Epithelial cell of esophagus (primary cell): ENCODE measurements around the gene INPPL1.

Experiments
- DNase-seq: peaks from one replicate; pipeline ENCODE4 v3.0.0; 2010; ENCODE audit warnings: low read depth
- H3K4me3 ChIP-seq: 2 replicates; pipeline ENCODE4 v1.5.1; 2011; ENCODE audit warnings: mild to moderate bottlenecking, low read length, control low read depth
- CTCF ChIP-seq: IDR thresholded peaks from 2 replicates; pipeline ENCODE4 v1.5.1; 2011; ENCODE audit warnings: low read depth, mild to moderate bottlenecking, low read length, control low read depth, inconsistent platforms; ENCODE audit not compliant: insufficient read depth; ENCODE audit errors: missing control alignments

Gene INPPL1

DNA sequence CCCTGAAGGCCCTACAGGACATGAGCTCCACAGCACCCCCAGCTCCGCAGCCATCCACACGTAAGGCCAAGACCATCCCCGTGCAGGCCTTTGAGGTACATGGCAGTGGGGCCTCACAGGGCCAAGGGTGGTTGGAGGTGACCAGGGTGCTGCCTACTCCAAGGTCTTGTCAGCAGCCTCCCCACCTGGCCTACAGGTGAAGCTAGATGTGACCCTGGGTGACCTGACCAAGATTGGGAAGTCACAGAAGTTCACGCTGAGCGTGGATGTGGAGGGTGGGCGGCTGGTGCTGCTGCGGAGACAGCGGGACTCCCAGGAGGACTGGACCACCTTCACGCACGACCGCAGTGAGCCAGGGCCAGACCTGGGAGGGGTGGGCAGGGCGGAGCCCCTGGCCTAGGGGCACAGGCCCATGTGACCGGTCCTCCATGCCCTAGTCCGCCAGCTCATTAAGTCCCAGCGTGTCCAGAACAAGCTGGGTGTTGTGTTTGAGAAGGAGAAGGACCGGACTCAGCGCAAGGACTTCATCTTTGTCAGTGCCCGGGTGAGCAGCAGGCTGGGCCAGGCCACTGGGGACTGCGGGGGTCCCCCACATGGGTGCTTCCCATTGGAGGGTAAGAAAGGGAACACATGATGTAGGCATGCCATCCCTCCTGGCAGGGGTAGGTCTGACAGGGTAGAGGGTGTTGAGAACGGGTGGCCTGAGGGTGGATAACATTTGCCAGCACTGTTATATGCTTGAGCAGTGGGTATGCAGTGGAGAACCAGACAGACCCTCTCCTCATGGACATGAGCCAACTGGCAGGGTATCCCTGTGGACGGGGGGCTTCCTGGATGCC lies 5.6 kb downstream of the INPPL1 start:
- DNase-seq, result no peak
- no peak overlapping the region for H3K4me3 ChIP-seq
- TF ChIP-seq CTCF, result no peak

- no peak for DNase-seq
- no peak for TF ChIP-seq CTCF
- no peak overlapping the region for H3K4me3 ChIP-seq
Observed at GRCh38 chr11:72230764-72231365, 6.3 kb downstream of the INPPL1 start.

DNA sequence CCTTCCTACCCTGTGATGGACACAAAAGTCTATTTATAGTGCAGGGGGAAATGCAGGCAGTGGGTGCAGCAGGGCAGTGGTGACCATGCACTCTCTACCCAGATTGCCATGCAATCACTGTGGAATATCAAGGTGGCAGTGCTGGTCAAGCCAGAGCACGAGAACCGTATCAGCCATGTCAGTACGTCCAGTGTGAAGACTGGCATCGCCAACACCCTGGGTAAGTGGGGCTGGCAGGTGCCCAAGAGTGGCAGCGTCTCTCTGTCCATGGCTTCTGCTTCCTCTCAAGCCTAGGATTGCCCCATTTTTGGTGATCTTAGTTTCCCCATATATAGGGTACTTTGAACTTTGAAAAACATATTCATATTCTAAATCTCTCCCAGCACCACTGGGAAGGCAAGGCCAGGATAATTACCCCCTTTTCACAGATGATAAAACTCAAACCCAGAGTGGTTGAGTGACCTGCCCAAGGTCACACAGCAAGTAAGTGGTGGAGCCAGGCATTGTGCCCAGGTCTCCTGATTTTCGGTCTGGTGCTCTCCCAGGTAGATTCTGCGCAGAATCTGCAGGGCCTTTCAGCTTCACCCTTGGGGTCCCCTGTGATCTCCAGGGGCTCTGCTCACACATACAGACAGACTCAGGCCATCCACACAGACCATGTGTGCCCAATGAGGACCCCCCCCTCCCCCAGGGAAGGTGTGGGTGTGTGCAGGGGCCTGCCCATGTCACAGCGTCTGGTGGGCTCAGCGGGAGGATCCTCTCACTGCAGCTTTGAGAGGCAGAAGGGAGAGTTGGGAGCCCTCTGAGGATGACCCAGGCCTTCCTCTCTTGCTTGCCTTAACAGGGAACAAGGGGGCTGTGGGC lies 7.1 kb downstream of the INPPL1 start:
- no peak for DNase-seq
- no peak overlapping the region for H3K4me3 ChIP-seq
- no peak for TF ChIP-seq CTCF

GRCh38 chr11:72232260-72233055 lies 7.9 kb downstream of the INPPL1 start:
- DNase-seq, result no peak
- no peak overlapping the region for H3K4me3 ChIP-seq
- TF ChIP-seq CTCF, result no peak

DNA sequence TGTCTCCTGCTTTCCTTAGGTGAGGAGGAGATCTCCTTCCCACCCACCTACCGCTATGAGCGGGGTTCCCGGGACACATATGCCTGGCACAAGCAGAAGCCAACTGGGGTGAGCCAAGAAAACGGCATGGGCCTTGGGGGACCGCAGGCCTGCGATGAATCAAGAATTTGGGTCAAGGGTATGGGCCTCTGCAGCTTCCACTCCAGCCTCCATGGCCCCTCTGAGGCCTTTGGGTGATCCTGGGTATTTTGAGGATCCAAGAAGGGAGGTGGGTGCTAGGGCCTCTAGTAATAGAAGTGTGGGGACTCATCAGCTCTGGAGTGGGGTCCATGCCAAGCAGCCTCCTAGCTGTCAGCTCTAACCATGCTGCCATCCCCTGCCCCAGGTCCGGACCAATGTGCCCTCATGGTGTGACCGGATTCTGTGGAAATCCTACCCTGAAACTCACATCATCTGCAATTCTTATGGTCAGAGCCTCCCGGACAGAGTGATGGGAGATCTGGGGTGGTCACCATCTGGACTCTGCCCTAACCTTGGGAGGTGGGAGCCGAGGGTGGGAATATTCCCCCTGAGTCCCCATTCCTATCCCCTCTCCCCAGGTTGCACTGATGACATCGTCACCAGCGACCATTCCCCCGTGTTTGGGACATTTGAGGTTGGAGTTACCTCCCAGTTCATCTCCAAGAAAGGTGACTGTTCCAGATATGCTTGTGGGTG lies 8.6 kb downstream of the INPPL1 start:
- DNase-seq, result no peak

More for the DNA sequence above, 8.6 kb downstream of the INPPL1 start:
- H3K4me3 ChIP-seq, result no peak overlapping the region
- no peak for TF ChIP-seq CTCF
